GM19467 (cell line): ENCODE data around the gene KLHDC9.
A peak's percentile ranks its signal among the peaks of the same experiment; 100 is the strongest.
"Not testable (repeated sequence)": the region's sequence is repeated elsewhere in the genome, so short reads cannot be mapped to it uniquely, and the experiment has no call there.

Experiments
- ATAC-seq: cut with Tn5 transposase; IDR thresholded peaks from one replicate; pipeline ENCODE4 v1.9.1; 2021; ENCODE audit warnings: mild to moderate bottlenecking, moderate library complexity; ENCODE audit not compliant: unreplicated experiment

Gene KLHDC9, protein sequence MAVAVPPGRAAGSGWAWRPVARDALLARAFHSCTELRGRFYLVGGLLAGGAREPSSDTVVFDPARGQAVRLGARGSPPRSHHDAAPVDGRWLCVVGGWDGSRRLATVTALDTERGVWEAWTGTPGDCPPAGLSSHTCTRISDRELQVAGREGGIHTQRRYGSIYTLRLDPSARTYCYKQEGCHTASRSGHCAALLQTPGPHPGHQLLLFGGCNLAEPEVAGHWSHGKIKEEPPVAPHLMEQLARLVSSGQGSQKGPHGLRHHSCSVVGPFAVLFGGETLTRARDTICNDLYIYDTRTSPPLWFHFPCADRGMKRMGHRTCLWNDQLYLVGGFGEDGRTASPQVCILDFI

DNA sequence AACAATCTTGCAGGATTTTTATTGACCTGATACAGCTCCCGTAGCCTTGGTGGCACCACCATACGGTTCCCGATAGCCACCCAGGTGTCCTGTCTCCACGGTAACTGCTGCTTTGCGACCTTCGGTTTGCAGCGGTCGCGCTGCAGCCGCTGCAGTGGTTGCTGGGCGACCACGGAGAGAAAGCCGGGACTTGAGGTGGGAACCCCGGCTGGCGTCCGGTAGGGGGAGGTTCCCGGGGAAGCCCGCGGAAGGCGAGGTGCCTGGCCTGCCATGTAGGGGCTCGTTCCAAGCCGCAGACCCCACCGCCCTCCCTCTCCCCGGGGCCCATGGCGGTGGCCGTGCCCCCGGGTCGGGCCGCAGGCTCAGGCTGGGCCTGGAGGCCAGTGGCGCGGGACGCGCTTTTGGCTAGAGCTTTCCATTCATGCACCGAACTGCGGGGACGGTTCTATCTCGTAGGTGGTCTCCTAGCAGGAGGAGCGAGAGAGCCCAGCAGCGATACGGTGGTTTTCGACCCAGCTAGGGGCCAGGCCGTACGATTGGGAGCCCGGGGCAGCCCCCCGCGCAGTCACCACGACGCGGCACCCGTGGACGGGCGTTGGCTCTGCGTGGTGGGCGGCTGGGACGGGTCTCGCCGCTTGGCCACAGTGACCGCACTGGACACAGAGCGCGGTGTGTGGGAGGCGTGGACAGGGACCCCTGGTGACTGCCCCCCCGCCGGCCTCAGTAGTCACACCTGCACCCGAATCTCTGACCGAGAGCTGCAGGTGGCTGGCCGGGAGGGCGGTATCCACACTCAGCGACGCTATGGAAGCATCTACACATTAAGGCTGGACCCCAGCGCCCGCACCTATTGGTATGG, at the start of gene KLHDC9:
Gene KLHDC9, plus strand, starts transcription at position 152 of the 859 bp plus-strand sequence. Its CDS starts 175 bp downstream, at position 327.
- peak; percentile 67 for ATAC-seq

DNA sequence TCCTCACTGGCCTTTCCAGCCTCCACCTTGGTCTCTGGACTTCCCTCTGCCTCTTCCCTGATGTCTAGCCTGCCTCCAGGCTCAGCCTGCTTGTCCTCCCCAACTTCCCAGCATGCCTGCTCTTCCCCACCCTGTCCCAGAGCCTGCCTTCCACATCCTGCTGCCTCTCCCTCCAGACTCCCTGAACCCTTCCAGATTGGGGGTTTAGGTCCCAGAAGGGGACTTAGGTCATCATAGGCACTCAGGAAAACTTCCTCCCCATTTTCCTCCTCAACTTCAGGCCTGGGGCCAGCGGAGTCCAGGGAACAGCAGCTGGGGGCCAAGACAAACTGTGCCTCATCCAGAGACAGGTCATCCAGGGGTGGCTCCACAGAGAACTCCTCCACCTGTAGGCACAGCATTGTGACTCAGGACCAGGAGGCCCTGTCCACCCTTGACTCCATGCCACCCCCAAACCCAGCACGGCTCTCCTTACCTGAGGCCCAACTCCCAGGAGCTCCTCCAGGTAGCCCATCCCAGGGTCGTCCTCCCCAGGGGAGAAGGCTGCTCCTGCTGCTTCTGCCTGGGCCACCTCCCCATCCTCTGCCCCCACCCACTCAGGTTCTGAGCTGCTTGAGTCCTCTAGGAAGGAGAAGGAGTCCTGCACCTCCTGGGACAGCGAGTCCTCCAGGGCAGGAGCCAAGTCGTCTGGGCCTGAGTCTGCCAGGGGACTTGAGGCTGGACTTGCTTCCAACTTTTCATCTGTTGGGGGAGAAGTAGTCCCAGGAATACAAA, 49.0 kb upstream of the KLHDC9 start:
- ATAC-seq, result no peak

DNA sequence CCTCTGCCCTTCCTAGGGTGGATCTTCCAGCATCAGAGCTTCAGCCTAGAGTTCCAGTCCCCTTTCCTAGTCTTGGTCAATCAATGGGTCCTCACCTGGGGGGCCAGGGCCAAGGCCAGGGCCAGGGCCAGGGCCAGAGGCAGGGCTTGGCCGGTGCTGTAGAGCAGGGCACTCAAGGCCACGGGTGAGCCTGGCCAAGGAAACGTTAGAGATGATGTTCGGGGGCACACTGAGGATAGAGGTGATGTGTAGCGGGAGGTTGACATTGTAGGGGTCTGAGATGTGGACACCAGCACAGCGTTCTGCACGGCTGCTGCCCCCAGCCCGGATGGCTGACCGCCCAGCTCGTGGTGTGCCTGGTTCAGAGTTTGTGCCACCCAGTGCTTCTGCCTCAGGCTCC, 46.9 kb upstream of the KLHDC9 start:
- ATAC-seq, result no peak

DNA sequence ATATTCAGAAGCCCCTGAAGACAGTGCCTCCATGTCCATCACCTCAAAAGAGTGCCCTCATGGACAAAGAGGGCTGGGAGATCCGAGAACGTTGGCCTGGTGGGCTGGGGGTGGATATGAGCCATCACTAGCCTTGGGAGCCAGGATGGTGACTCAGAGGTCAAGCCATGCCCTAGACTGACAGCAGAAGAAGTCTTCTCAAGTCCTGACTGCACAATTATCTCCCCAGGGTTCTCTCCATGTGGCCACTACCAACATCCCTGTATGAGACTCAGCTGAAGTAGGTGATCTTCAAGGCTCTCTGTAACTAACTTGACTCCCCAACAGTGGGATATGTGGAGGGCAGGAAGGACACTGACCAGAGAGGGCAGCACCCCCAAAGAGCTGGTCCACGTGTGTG, 45.3 kb upstream of the KLHDC9 start:
- ATAC-seq, result no peak

DNA sequence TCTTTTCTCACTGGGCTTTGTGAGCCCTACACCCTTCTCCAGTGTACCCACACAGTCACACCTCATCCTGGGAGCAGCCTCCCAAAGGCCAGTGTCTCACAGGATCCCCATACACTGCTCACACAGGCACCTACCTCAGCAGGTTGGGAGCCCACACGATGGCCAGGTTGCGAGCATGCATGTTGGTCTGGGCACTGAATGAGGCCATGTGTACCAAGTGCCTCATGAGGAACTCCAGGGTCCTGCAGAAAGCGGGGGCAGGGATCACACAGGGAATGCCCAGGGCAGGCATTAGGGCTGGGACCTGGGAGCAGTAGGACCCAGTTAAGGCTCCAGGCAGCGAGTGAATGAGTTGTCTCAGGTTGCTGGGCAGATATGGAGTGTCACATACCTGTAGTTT, 43.9 kb upstream of the KLHDC9 start:
- no peak for ATAC-seq

DNA sequence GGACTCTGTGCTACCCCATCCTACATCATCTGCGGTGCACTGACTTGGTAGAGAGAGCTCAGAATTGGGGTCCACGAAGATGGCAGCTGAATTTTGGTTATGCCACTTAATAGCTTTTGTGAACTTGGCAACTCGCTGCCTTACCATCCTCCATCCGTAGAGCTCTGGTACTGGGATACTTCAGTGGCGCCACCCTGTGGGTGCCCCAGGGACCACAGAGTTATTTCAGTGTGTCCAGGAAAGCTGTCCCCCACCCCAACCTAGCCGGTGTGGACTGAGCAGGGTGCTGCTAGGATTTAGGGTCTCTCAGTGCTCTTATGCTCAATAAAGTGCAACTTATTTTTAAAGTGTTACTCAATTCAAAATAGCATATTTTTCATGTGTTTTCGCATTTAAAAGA, 43.4 kb upstream of the KLHDC9 start:
- ATAC-seq, result no peak

DNA sequence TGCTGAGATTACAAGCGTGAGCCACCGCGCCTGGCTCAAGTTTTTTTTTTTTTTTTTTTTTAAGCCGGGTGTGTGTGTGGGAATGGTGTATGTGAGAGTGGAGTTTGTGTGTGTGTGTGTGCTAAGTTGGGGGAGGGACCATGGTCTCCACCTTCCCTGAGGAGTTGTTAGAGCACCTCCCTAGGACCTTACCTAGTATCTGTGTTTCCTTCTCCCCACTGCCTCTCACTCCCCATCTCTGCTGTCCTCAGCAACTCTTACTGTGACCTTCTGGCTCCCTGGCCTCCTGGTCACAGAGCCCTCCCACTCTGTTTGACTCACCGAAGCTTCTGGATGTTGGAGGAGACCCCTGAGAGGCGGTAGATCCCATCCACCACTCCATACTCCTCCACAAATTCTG, 38.9 kb upstream of the KLHDC9 start:
- ATAC-seq, result no peak

DNA sequence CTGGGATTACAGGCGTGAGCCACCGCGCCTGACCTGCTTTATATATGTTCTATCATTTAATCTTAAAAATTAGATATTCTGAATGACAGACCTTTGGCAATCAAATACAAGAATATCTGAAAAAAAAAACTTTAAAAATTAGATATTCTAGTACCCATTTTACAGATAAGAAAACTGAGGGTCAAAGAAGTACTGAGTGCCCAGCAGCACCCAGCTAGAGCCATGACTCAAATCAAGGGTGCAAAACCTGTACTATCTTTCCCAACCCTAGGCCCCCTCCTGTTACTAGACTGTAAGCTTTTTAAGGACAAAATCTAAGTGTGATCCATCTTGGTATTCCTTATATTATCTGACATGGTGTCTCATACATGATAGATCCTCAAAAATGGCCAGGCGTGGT, 36.7 kb upstream of the KLHDC9 start:
- no peak for ATAC-seq

DNA sequence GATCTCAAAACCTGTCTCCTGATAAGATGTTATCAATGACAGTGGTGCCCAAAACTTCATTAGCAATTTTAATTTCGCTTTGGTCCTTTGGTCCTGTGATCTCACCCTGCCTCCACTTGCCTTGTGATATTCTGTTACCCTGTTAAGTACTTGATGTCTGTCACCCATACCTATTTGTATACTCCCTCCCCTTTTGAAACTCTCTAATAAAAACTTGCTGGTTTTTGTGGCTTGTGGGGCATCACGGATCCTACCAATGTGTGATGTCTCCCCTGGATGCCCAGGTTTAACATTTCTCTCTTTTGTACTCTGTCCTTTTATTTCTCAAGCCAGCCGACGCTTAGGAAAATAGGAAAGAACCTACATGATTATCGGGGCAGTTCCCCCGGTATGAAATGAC, 34.2 kb upstream of the KLHDC9 start:
- ATAC-seq, result not testable (repeated sequence)

DNA sequence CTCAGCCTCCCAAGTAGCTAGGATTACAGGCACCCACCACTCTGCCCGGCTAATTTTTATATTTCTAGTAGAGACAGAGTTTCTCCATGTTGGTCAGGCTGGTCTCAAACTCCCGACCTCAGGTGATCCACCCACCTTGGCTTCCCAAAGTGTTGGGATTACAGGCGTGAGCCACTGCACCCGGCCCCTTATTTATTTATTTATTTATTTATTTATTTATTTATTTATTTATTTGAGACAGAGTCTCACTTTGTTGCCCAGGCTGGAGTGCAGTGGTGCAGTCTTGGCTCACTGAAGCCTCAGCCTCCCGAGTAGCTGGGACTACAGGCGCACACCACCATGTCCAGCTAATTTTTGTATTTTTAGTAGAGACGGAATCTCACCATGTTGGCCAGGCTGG, 32.5 kb upstream of the KLHDC9 start:
- ATAC-seq, result not testable (repeated sequence)

DNA sequence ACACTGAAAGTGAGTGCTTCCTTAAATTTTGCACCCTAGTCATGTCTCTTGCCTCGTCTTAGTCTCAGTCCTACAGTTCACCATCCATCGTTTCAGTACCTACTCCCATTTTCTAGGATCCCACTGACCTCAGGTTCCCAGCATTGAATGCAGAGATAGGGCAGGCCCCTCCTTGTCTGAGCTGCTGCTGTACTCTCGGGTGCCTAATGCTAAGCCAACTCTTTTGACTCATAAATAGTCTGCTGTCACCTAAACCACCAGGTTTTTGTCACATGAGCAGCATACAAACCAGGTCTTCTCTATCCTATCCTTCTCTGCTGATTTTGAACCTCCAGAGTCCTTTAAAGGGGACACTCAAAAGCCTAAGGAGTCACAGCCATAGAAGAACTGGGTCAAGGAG, 31.5 kb upstream of the KLHDC9 start:
- no peak for ATAC-seq

DNA sequence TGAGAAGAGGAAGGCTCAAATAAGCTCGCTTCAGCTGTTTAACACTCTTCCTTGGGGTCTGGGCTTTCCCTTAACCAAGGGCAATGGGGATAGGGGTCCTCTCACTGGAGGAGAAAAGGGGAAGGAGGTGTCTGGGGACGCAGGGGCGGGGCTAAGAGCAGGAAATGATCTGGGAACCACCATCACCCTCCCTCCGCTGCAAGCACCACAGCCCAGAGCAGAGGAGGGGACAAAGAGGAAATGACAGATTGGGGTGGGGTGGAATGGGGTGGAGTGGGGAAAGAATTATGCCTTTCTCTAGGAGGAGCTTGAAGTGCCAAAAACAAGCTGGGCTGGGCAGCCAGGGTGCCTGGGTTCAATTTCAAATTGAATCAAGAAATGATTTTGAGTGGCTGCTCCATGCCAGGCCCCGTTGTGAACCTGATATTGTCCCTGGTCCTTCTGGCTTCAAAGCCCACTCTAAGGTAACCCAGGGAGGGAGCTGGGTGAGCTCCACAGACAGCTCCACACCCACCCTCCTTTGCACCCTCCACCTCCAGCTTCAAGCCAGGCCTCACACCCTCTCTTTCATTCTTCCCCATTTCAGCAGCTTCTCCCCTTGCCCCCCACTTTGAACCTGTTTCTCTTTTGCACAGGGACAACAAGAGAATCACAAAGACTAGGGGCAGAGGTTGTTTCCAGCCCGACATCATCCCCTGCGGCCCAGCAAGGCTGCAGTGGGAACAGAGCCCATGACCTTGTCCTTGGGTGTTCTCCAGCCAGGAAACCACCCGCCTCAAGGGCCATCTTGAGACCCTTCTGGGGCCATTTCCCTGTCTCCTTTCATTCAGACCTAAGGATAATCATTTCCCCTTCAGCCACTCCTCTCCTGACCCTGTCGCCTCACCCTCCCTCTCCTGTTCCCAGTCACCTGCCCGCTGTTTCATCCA, 29.6 kb upstream of the KLHDC9 start:
- peak; percentile 57 for ATAC-seq

DNA sequence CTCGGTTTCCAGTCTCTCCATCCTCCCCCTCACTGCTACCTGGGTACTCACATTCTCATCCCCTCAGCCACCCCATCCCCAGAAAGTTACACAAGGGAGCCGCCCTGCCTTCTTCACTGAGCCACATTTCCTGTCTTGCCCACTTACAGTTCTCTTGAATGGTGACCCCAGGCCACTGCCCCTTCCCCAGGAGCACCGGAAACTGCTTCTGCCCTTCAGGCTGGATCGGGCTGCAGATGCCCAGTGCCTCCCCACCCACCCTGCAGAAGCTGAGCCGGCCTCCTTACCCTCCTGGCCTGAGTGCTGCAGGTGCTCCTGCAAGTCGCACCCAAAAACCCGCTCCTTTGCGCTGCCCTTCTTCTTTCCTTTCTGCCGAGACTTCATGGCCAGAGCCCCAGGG, 28.9 kb upstream of the KLHDC9 start:
- ATAC-seq, result peak; percentile 2

DNA sequence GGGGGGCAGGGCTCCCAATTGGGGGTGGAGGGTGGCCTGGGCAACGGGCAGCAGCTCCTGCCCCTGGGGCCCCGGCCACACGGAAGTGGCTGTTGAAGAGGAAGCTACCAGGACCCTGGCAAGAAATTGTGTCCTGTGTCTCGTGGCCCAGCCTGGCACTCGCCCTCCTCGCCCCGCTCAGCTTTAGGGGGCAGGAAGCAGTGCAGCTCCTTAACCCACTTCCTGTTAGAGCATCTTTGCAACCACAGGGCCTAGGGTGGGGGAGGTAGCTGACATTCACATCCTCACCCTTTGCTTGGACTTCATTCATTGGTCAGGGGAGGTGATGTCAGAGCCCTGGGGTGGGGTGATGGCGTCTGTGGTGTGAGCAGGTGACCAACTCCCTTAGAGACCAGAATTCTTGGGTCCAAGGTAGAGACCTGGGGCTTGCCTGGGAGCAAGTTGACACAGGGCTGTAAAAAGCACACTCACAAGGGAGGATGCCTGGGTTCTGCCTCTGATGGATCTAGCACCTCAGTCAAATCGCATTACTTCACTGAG, 28.4 kb upstream of the KLHDC9 start, which contains the start of gene ARHGAP30:
Gene ARHGAP30, minus strand, starts transcription at position 161 of the 540 bp plus-strand sequence. CDS start 267 bp downstream, outside the sequence.
- ATAC-seq, result peak; percentile 81

DNA sequence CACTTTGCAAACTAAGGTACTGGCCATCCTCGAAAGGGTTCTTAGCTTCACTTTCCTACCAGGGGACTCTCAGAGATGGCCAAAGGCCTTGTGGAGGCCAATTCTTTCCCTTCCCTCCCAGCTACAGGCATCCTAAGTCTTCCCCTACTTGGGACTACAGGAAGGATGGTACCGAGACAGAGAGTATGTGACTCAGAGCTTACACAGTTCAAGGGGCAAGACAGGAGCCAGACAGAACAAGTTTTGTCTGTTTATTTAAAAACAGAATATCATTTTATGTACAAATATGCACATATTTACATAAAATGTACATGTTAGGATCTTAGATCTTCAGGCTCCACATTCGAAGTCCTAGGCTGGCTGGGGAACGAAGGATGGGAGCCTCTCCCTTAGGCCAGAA, 27.4 kb upstream of the KLHDC9 start:
- no peak for ATAC-seq

DNA sequence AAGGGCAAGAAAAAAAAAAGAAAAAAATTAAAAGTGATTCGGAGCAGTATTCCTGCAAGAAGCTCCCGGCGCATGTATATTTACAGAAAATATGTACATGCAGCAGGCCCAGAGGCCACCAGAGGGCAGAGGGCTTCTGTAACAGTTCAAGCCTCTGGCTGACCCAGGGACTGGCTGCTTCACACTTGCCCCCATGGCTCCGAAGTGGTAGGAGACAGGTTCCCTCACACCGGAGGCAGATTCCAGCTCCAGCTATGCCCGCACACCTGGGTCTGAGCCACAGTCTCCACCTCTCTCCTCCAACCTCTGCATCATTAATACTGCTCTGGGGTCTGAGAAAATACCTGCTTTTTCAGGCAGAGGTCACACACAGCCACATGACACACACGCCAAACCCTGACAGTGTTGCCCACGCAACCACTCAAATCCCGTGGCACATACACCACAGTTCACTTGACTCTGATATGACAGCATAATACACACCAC, 26.2 kb upstream of the KLHDC9 start:
- no peak for ATAC-seq

DNA sequence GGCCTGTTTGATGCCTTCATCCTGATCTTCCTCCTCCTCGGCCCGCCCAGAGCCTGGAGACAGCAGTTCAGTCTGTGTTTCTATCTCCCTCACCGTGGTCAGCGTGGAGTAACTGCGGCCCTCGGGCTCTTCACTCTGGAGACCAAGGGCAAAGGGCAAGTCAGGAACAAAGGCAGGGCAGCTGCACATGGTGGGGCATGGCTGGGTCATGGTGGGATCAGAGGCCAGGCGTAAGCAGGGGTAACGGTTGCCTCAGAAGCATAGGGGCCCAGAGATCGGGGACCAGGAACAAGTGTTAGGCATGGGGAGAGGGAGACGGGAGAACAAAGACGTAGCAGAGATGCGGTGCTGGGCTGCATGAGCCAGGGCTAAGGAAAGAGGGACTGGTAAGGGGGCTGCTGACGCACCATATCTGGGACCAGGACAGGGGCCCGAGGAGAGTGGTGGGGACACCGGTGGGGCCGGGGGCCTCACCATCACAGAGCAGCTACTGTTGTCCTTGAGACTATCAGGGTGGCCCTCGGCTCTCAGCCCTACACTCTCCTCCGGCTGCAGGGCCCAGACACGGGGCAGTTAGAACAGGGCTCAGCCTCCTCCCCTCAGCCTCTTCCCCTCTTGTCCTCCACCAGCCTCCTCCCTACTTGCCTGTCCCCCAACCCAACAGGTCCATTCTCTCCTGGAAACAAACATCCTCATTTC, 25.3 kb upstream of the KLHDC9 start:
- ATAC-seq, result no peak

DNA sequence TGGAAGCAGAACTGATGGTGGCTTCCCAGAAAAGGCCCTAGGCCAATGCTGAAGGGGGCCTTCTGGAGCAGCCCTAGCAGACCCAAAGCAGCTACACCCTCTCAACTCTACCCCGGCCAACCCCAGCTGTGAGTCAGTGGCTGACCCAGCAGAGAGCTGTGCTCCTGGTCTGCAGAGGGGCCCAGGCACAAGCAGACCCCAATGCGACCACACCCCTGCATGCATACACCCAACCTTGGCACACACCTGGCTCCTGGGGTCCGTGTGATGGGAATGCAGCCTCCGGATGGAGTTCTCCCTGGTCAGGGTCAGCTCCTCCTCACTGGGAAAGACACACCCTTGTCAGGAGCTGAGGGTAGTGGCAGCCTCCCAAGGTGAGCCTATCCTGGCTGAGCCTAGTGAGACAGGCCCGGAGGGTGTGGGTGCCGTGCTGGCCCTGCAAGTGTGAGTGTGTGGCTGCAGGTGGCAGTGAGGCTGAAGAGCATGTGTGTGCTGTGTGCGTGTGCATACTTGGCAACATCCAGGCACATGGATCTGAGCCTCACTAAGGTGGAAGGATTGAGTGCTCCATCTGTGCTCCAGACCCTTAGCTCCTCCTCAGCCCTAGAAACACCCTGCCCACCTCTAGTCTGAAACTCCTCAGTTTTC, 24.6 kb upstream of the KLHDC9 start:
- ATAC-seq, result no peak
